ENCODE results near the gene VPS13D. TPM values are rescaled to one million over a fixed set of nuclear protein-coding genes. Genes with fewer than 3 reads are reported as not detected.

The VPS13D gene
- total and polyA plus RNA-seq, 4 donors, result 10.2 to 68.3 (median 12.6) TPM

- TF ChIP-seq ZBTB33 (IDR thresholded peaks at IDR 0.05), result no peak
- TF ChIP-seq HNF4G (IDR thresholded peaks at IDR 0.05), result no peak
Measured at GRCh38 chr1:12183095-12183794, 46.6 kb upstream of the VPS13D start (continued).

GRCh38 chr1:12184008-12184681 is 45.7 kb upstream of the VPS13D start:
- 47% methylated on average over 10 of the region's 10 CpGs for WGBS
- TF ChIP-seq GABPA (IDR thresholded peaks at IDR 0.05 in 1 of 2, conservative IDR thresholded peaks at IDR 0.05 in 1 of 2), result peak in 1 of 2 donors; percentile 11
- peak; percentile 44 to 52 for TF ChIP-seq JUND (IDR thresholded peaks at IDR 0.05)
- peak; percentile 29 to 35 for TF ChIP-seq RXRA (IDR thresholded peaks at IDR 0.05)
- peak; percentile 36 to 54 for TF ChIP-seq RAD21 (IDR thresholded peaks at IDR 0.05)
- peak; percentile 97 for TF ChIP-seq NR2F2 (IDR thresholded peaks at IDR 0.05)
- TF ChIP-seq REST (IDR thresholded peaks at IDR 0.05), result peak; percentile 13
- no peak for TF ChIP-seq YY1 (IDR thresholded peaks at IDR 0.05)
- no peak for TF ChIP-seq ZBTB33 (IDR thresholded peaks at IDR 0.05)
- peak; percentile 56 for TF ChIP-seq SP1 (IDR thresholded peaks at IDR 0.05)
- peak; percentile 25 for TF ChIP-seq TAF1 (conservative IDR thresholded peaks at IDR 0.05)
- no peak for TF ChIP-seq EGR1 (IDR thresholded peaks at IDR 0.05; ENCODE audit: low read depth in 2 of 2)
- no peak for DNase-seq (ENCODE audit: low spot score)
- peaks cover 0 to 2% (median 0%) of the 10 kb centered on the region in 4 donors for H3K36me3 ChIP-seq (ENCODE audit: control insufficient read depth in 4 of 4, insufficient read depth in 3 of 4, low read depth in 1 of 4, low read length in 3 of 4)
- peaks cover 39 to 74% (median 60%) of the 10 kb centered on the region in 4 donors for H3K4me1 ChIP-seq (ENCODE audit: control insufficient read depth in 4 of 4, insufficient read depth in 4 of 4, low read length in 3 of 4)
- no peak overlapping the region for H3K4me3 ChIP-seq (ENCODE audit: low read depth in 1 of 3, low read length in 3 of 3)
- peak overlapping the region in 1 of 2 donors; percentile 38 for H3K9ac ChIP-seq (ENCODE audit: low read depth in 1 of 2, low read length in 2 of 2)
- H3K9me3 ChIP-seq (ENCODE audit: control insufficient read depth in 4 of 4, low read length in 3 of 4), result no peaks in the 10 kb centered on the region
- peak overlapping the region; percentile 80 to 82 for H3K27ac ChIP-seq (ENCODE audit: low read depth in 1 of 2, low read length in 2 of 2)
- no peaks in the 10 kb centered on the region for H3K27me3 ChIP-seq (ENCODE audit: control insufficient read depth in 4 of 4, insufficient read depth in 4 of 4, low read length in 3 of 4)

Measured in liver (tissue), 9 donors.